ENCODE results near the gene TMEM254. TPM values are rescaled to one million over a fixed set of nuclear protein-coding genes. Genes with fewer than 3 reads are reported as not detected.
"Not testable (repeated sequence)": the region's sequence is repeated elsewhere in the genome, so short reads cannot be mapped to it uniquely, and the experiment has no call there.

TMEM254 gene
- polyA plus RNA-seq, 1 experiment: 29.0 TPM

DNA sequence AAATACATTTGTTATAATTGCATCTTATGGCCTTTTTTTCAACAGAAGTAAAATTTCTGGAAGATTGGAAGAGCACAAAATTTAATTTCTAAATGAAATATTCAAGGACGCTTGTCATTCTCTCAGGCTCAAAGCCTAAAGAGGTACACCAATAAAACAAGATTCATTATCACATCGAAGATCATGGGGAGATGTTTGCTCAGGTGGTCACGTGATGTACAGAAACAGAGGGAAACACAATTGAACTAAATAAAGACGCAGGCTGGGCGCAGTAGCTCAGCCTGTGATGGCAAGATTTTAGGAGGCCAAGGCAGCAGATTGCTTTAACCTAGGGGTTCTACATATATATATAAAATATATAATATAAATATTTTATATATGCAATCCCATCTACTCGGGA, 37.3 kb upstream of the TMEM254 start:
- no peaks in the 10 kb centered on the region for H3K36me3 ChIP-seq (ENCODE audit: control insufficient read depth, insufficient read depth, low read length)
- no peaks in the 10 kb centered on the region for H3K27me3 ChIP-seq (ENCODE audit: control insufficient read depth, insufficient read depth, low read length)
- CTCF ChIA-PET: interaction anchor here (1.1 kb wide), 1 partner anchor 7 kb away, joined by 3 read pairs; no protein-coding TSS in a partner anchor
- POLR2A ChIA-PET: no interaction called here
- TF ChIP-seq, protein P1, sequence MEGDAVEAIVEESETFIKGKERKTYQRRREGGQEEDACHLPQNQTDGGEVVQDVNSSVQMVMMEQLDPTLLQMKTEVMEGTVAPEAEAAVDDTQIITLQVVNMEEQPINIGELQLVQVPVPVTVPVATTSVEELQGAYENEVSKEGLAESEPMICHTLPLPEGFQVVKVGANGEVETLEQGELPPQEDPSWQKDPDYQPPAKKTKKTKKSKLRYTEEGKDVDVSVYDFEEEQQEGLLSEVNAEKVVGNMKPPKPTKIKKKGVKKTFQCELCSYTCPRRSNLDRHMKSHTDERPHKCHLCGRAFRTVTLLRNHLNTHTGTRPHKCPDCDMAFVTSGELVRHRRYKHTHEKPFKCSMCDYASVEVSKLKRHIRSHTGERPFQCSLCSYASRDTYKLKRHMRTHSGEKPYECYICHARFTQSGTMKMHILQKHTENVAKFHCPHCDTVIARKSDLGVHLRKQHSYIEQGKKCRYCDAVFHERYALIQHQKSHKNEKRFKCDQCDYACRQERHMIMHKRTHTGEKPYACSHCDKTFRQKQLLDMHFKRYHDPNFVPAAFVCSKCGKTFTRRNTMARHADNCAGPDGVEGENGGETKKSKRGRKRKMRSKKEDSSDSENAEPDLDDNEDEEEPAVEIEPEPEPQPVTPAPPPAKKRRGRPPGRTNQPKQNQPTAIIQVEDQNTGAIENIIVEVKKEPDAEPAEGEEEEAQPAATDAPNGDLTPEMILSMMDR (IDR thresholded peaks at IDR 0.05; ENCODE audit: insufficient read depth, low read depth, low read length): no peak
- H3K4me3 ChIP-seq (ENCODE audit: low read depth, low read length): no peak overlapping the region
- no peak for DNase-seq (ENCODE audit: low read depth)

DNA sequence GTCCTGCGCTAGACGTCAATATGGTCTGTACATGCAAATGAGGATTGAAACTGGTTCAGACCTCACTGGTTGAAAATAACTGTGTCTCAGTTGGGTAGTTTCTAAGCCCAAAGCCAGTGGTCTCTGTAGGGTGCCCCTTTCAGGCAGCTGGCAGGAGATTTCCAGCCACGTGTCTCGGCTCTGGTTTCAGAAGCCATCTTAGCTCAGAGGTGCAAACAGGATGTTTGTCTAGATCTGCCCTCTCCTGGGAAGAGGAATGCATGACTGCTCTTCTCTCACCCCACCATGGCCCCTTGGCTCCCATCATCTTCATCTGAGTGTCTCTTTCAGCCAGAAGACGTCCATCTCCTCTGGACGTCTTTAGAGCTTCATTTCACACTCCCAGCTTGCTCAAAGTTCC, 33.5 kb upstream of the TMEM254 start:
- H3K4me3 ChIP-seq (ENCODE audit: low read depth, low read length); H3K36me3 ChIP-seq (ENCODE audit: control insufficient read depth, insufficient read depth, low read length); DNase-seq (ENCODE audit: low read depth); POLR2A ChIA-PET; H3K27me3 ChIP-seq (ENCODE audit: control insufficient read depth, insufficient read depth, low read length): not testable (repeated sequence)
- CTCF ChIA-PET: interaction anchor here (0.6 to 1.6 kb wide), 2 partner anchors 10 to 108 kb away, joined by 3 to 4 read pairs; no protein-coding TSS in a partner anchor

DNA sequence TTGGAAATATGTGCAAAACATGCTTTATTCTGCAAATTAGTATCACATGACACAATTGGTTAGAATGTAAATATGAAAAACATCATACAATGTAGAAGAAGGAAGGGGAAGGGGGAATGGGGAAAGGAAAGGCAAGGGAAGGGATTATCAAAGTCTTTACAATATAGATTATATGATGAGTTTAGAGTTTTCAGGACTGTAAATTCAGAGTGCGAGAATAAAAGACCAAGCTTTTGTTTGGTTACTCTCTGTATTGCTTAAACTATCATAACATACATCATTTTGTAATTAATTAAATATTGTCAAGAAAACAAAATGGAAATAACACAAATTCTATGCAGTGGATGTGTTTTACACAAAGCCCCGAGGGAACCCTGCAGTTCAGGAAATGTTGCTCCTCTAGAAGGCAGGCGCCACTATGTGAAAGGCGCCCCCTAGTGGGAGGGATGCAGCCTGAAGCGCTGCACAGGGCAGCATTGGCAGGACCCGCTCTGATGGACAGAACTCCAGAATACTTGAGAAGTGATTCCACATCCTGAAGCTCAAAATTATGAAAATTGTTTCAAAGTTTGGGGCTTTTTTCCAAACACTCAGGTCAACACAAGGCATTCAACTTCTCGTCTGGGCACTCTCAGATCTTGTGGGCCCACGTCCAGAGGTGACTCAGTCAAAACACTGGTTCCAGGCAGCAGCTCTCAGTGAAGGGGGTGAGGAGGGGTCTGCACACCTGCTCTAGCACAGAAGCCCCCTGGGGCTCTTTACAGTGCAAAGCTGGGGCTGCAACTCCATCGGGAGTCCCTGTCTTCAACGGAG, 31.6 kb upstream of the TMEM254 start:
- CTCF ChIA-PET: interaction anchor here (0.6 to 3.5 kb wide), 18 partner anchors 11 to 509 kb away, joined by 3 to 28 read pairs (median 4); partner anchors contain the start of gene TMEM254
- H3K4me3 ChIP-seq (ENCODE audit: low read depth, low read length): no peak overlapping the region
- TF ChIP-seq, protein P1 (IDR thresholded peaks at IDR 0.05; ENCODE audit: insufficient read depth, low read depth, low read length): peak; percentile 95
- no peak for DNase-seq (ENCODE audit: low read depth)
- no peaks in the 10 kb centered on the region for H3K36me3 ChIP-seq (ENCODE audit: control insufficient read depth, insufficient read depth, low read length)
- POLR2A ChIA-PET: no interaction called here
- peaks cover 5% of the 10 kb centered on the region; the same call in 1 of the 2 replicates for H3K27me3 ChIP-seq (ENCODE audit: control insufficient read depth, insufficient read depth, low read length)

DNA sequence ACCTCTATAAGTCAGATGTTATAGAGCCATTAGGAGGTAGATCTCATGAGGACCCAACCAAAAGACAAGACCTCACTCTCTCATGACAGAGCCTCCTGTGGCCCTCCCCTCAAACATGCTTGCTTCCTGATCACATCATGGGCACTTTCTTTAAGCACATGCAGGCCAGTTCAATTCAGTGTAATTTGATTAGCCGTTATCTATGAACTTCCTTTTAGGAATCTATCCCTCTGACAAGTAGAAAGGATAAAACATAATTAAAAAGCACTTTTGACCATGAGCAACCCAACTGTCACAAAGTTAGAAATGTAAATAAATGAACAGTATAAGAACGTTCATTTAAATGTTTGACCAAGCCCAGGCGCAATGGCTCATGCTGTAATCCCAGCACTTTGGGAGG, 27.7 kb upstream of the TMEM254 start:
- ChIA-PET POLR2A (no interaction called here), CTCF (no interaction called here)
- TF ChIP-seq, protein P1 (IDR thresholded peaks at IDR 0.05; ENCODE audit: insufficient read depth, low read depth, low read length): no peak

DNA sequence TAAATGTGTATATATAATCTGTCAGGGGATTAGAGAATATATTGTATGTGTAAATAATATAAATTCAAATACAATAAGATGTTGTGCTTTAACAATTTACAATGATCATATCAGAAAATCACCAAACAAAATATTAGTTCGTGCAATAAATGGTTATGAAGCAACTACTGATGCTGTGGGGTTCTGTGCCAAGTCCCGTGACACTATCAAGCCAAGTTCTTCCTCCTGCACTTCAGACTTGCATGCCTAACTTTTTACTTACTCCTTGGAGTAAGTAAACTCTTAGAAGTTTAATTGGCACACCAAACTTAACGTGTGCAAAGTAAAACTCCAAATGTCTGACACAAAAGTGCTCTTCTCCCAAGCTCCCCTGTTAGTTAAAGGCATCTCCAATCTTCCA, 26.5 kb upstream of the TMEM254 start:
- ChIA-PET POLR2A (no interaction called here), CTCF (no interaction called here)
- Histone ChIP-seq H3K27me3 (ENCODE audit: control insufficient read depth, insufficient read depth, low read length) (peaks cover 5% of the 10 kb centered on the region; the same call in 1 of the 2 replicates), H3K4me3 (ENCODE audit: low read depth, low read length) (no peak overlapping the region), H3K36me3 (ENCODE audit: control insufficient read depth, insufficient read depth, low read length) (no peaks in the 10 kb centered on the region)
- TF ChIP-seq, protein P1 (IDR thresholded peaks at IDR 0.05; ENCODE audit: insufficient read depth, low read depth, low read length): no peak
- DNase-seq (ENCODE audit: low read depth): no peak

More for the DNA sequence above, 27.7 kb upstream of the TMEM254 start:
- peaks cover 5% of the 10 kb centered on the region; the same call in 1 of the 2 replicates for H3K27me3 ChIP-seq (ENCODE audit: control insufficient read depth, insufficient read depth, low read length)
- no peaks in the 10 kb centered on the region for H3K36me3 ChIP-seq (ENCODE audit: control insufficient read depth, insufficient read depth, low read length)
- H3K4me3 ChIP-seq (ENCODE audit: low read depth, low read length): no peak overlapping the region
- no peak for DNase-seq (ENCODE audit: low read depth)
